ENCODE data around the gene ERCC3. TPM values are rescaled to one million over a fixed set of nuclear protein-coding genes. Genes with fewer than 3 reads are reported as not detected.

ERCC3 gene
- total RNA-seq (2016; rRNA removed; fragmentation: Illumina TruSeq; extraction: Trizol) (43.3 and 49.7 TPM in 2 replicates), polyA plus RNA-seq (2011; rRNA removed) (64.6 and 70.5 TPM in 2 replicates), polyA minus RNA-seq (2011; rRNA and poly(A)+ RNA removed; ENCODE audit: low replicate concordance) (66.1 and 73.9 TPM in 2 replicates), Bru-seq, nascent RNA (percentile 82 among the genes with signal in this experiment), BruChase-seq, experiment 1, labeled RNA remaining after a 6-hour chase (percentile 85 among the genes with signal in this experiment), BruChase-seq, experiment 2, labeled RNA remaining after a 2-hour chase (percentile 83 among the genes with signal in this experiment)
- 14.8 and 17.3 TPM in 2 replicates for total RNA-seq (2016; cell fraction: cytosol; rRNA removed; fragmentation: Illumina TruSeq; extraction: Trizol; ENCODE audit: low read depth)
- 46.8 and 50.6 TPM in 2 replicates for total RNA-seq (2016; cell fraction: insoluble cytoplasmic fraction; rRNA removed; fragmentation: Illumina TruSeq; extraction: Trizol)
- 17.0 and 21.7 TPM in 2 replicates for total RNA-seq (2016; cell fraction: membrane; rRNA removed; fragmentation: Illumina TruSeq; extraction: Trizol)
- 59.2 and 72.7 TPM in 2 replicates for total RNA-seq (2016; cell fraction: nucleus; rRNA removed; fragmentation: Illumina TruSeq; extraction: Trizol)
- polyA plus RNA-seq (2011; cell fraction: cytosol; rRNA removed) = 46.5 and 46.6 TPM in 2 replicates
- polyA plus RNA-seq (2011; cell fraction: nucleus; rRNA removed) = 198 and 200 TPM in 2 replicates
- 43.8 and 45.9 TPM in 2 replicates for polyA plus RNA-seq (2012)
- polyA plus RNA-seq (2016; cell fraction: cytosol; fragmentation: Illumina TruSeq; extraction: Trizol; ENCODE audit: low read depth) = 3.3 and 3.5 TPM in 2 replicates
- polyA plus RNA-seq (2016; cell fraction: insoluble cytoplasmic fraction; fragmentation: Illumina TruSeq; extraction: Trizol; ENCODE audit: low read depth) = 47.6 and 51.3 TPM in 2 replicates
- polyA plus RNA-seq (2016; cell fraction: membrane; fragmentation: Illumina TruSeq; extraction: Trizol; ENCODE audit: low read depth) = 8.6 and 9.9 TPM in 2 replicates
- polyA plus RNA-seq (2016; cell fraction: nucleus; fragmentation: Illumina TruSeq; extraction: Trizol; ENCODE audit: insufficient read depth, low read depth) = 136 and 153 TPM in 2 replicates
- 20.4 and 24.3 TPM in 2 replicates for polyA minus RNA-seq (2011; cell fraction: cytosol; rRNA and poly(A)+ RNA removed)
- 106 and 124 TPM in 2 replicates for polyA minus RNA-seq (2011; cell fraction: nucleus; rRNA and poly(A)+ RNA removed)
- long read RNA-seq, experiment 1, transcript ERCC3-201 (15 exons, 2,750 nt) = major isoform, 48 of 66 reads
- long read RNA-seq, experiment 1, partial matches to known transcripts = 8 of 66 reads
- long read RNA-seq, experiment 1, other reads (novel, unspliced or antisense) = 10 of 66 reads
- long read RNA-seq, experiment 2, full-length matches to known transcripts = 3 of 65 reads
- long read RNA-seq, experiment 2, partial matches to known transcripts = 15 of 65 reads
- long read RNA-seq, experiment 2, other reads (novel, unspliced or antisense) = 47 of 65 reads

- ChIA-PET POLR2A (interaction anchor here (0.7 to 1.8 kb wide), 25 partner anchors 9 to 406 kb away, joined by 3 to 35 read pairs (median 3); partner anchors contain the start of genes IWS1 and PROC), CTCF (ENCODE audit: low intra/inter-chr PET ratio, low total read pairs) (interaction anchor here (1.8 kb wide), 1 partner anchor 97 kb away, joined by 7 read pairs; no protein-coding TSS in a partner anchor)
- H3K9ac ChIP-seq (ENCODE audit: insufficient read depth, low read depth, low read length) = peak within 1 kb of the TSS; percentile 84
- peak; percentile 73 for FAIRE-seq
- peak within 1 kb of the TSS; percentile 69 for H3K27ac ChIP-seq (ENCODE audit: extremely low read length, insufficient read depth, low read length)
- no peaks in the 10 kb centered on the region; a peak in 1 of 5 replicates for H3K27me3 ChIP-seq (ENCODE audit: control insufficient read depth in 1 of 2, insufficient read depth in 2 of 2, low read length in 2 of 2)
- under 1% methylated on average over 35 of the region's 55 CpGs for WGBS (ENCODE audit: low lambda C conversion rate)
- peaks cover 22% of the 10 kb centered on the region for H3K4me1 ChIP-seq (ENCODE audit: insufficient read depth, low read length)
- no TSS peak for BruUV-seq (replicated peaks)
- no peaks in the 10 kb centered on the region for H4K20me1 ChIP-seq (ENCODE audit: insufficient read depth, low read length)
- intact Hi-C loops (cut with micrococcal nuclease; ENCODE audit: unreplicated experiment) = loop anchor here (5.0 kb wide), 1 partner anchor 97 kb away; no protein-coding TSS in a partner anchor
- ATAC-seq = peak; percentile 99
- H3K4me3 ChIP-seq (replicated peaks in 1 of 3; ENCODE audit: insufficient read depth in 1 of 3, low read depth in 2 of 3, low read length in 3 of 3) = peak within 1 kb of the TSS; percentile 82 to 97 (median 88)
- H3K79me2 ChIP-seq (ENCODE audit: insufficient read depth, low read length) = peaks cover 19% of the 10 kb centered on the region
- DNase-seq (ENCODE audit: low spot score) = peak; percentile 89
- peak within 1 kb of the TSS; percentile 95 for H3K4me2 ChIP-seq (ENCODE audit: low read depth, low read length)
- H3K36me3 ChIP-seq (replicated peaks in 1 of 2; ENCODE audit: control insufficient read depth in 1 of 2, insufficient read depth in 2 of 2, low read length in 2 of 2) = peaks cover 20 to 35% of the 10 kb centered on the region in 2 experiments
- peak within 1 kb of the TSS; percentile 25 for H2AFZ ChIP-seq (ENCODE audit: low read length)
- no peaks in the 10 kb centered on the region for H3K9me3 ChIP-seq (ENCODE audit: low read length)
- in situ Hi-C loops (cut with HindIII; ENCODE audit: extremely low pct_ligation_motif_present, low pct_unique_long_range_greater_than_20kb) = no loop called here
- TF ChIP-seq ZNF749 (CRISPR knock-in tag; IDR thresholded peaks at IDR 0.05; ENCODE audit: borderline replicate concordance) (peak; percentile 96; the same call in 1 of the 2 replicates), HDAC2 (CRISPR knock-in tag; IDR thresholded peaks at IDR 0.05) (peak; percentile 86), RBFOX2 (IDR thresholded peaks at IDR 0.05; ENCODE audit: low read depth, low read length) (peak; percentile 96), NFAT5 (CRISPR knock-in tag; IDR thresholded peaks at IDR 0.05) (peak; percentile 75), FOXP4 (CRISPR knock-in tag; IDR thresholded peaks at IDR 0.05) (no peak; the same call in none of the 2 replicates), KLF11 (CRISPR knock-in tag; IDR thresholded peaks at IDR 0.05) (peak; percentile 76; the same call in 1 of the 2 replicates), PLSCR1 (CRISPR knock-in tag; IDR thresholded peaks at IDR 0.05; ENCODE audit: borderline replicate concordance) (peak; percentile 91; the same call in 1 of the 2 replicates), FOXO1 (CRISPR knock-in tag; IDR thresholded peaks at IDR 0.05) (peak; percentile 74)
Measured at GRCh38 chr2:127293748-127294562, at the start of gene ERCC3. ERCC3 (minus strand) TSS chr2:127294144; CDS start chr2:127294081, 63 bp downstream.
